HG03460 (cell line): ENCODE measurements around the gene ATP10D.
A peak's percentile ranks its signal among the peaks of the same experiment; 100 is the strongest.

Experiments
- ATAC-seq: cut with Tn5 transposase; IDR thresholded peaks from one replicate; pipeline ENCODE4 v1.9.1; 2021; ENCODE audit not compliant: unreplicated experiment

The ATP10D gene

GRCh38 chr4:47572981-47573380 is 87.9 kb downstream of the ATP10D start:
- no peak for ATAC-seq

GRCh38 chr4:47577779-47578553 is 92.9 kb downstream of the ATP10D start:
- no peak for ATAC-seq

GRCh38 chr4:47579235-47579634 is 94.2 kb downstream of the ATP10D start:
- no peak for ATAC-seq

GRCh38 chr4:47590325-47590724 is 105.2 kb downstream of the ATP10D start:
- ATAC-seq = no peak

GRCh38 chr4:47597696-47598095 is 112.6 kb downstream of the ATP10D start:
- no peak for ATAC-seq

GRCh38 chr4:47598320-47598719 is 113.2 kb downstream of the ATP10D start:
- no peak for ATAC-seq

GRCh38 chr4:47598896-47599295 is 113.8 kb downstream of the ATP10D start:
- ATAC-seq = no peak

GRCh38 chr4:47606482-47606881 is 121.4 kb downstream of the ATP10D start:
- no peak for ATAC-seq

- no peak for ATAC-seq
Observed at GRCh38 chr4:47612116-47613023, 127.3 kb downstream of the ATP10D start.

- no peak for ATAC-seq
Observed at GRCh38 chr4:47615385-47615784, 130.3 kb downstream of the ATP10D start.

- ATAC-seq = peak; percentile 71
Observed at GRCh38 chr4:47617607-47618006, 132.5 kb downstream of the ATP10D start.

GRCh38 chr4:47619691-47620090 is 134.6 kb downstream of the ATP10D start:
- ATAC-seq = no peak

GRCh38 chr4:47621181-47621580 is 136.1 kb downstream of the ATP10D start:
- no peak for ATAC-seq

- ATAC-seq = no peak
Observed at GRCh38 chr4:47624031-47624441, 139.0 kb downstream of the ATP10D start.

- no peak for ATAC-seq
Observed at GRCh38 chr4:47631161-47631560, 146.1 kb downstream of the ATP10D start.

GRCh38 chr4:47639531-47639930 is 154.5 kb downstream of the ATP10D start:
- ATAC-seq = no peak

GRCh38 chr4:47640911-47641310 is 155.8 kb downstream of the ATP10D start:
- no peak for ATAC-seq

- no peak for ATAC-seq
Observed at GRCh38 chr4:47641755-47642154, 156.7 kb downstream of the ATP10D start.

GRCh38 chr4:47642191-47642830 is 157.2 kb downstream of the ATP10D start:
- ATAC-seq = no peak
